Measurements from ENCODE around the gene ELAVL1. TPM values are rescaled to one million over a fixed set of nuclear protein-coding genes. Genes with fewer than 3 reads are reported as not detected.

The ELAVL1 gene
- total and polyA plus RNA-seq, 2 experiments from 2014 or later, result 81.6 to 143 TPM

- H3K4me3 ChIP-seq, result peak within 1 kb of the TSS; percentile 61
- H3K4me1 Mint-ChIP-seq, result peaks cover 4% of the 10 kb centered on the region
- no peaks in the 10 kb centered on the region for H3K9me2 ChIP-seq (ENCODE audit: insufficient read depth)
- H3K79me2 ChIP-seq (replicated peaks; ENCODE audit: insufficient read depth), result no peaks in the 10 kb centered on the region
- peaks cover 14% of the 10 kb centered on the region; the same call in 1 of the 2 replicates for H4K20me1 ChIP-seq (replicated peaks; ENCODE audit: insufficient read depth)
- TF ChIP-seq NANOG (IDR thresholded peaks at IDR 0.05; ENCODE audit: borderline replicate concordance) (no peak), ETS1 (IDR thresholded peaks at IDR 0.05) (no peak), JUNB (IDR thresholded peaks at IDR 0.05; ENCODE audit: unreplicated experiment) (no peak), POLR2AphosphoS5 (IDR thresholded peaks at IDR 0.05; ENCODE audit: low read depth) (peak; percentile 35; the same call in 1 of the 2 replicates), EZH2 (IDR thresholded peaks at IDR 0.05; ENCODE audit: low read depth, unreplicated experiment) (no peak), ZNF331 (CRISPR knock-in tag; IDR thresholded peaks at IDR 0.05; ENCODE audit: low read depth) (no peak)
- no peaks in the 10 kb centered on the region; the same call in 1 of the 2 replicates for H3K36me3 ChIP-seq (ENCODE audit: insufficient read depth)
- peak; percentile 8 for ATAC-seq
- no peaks in the 10 kb centered on the region for H3K27me3 ChIP-seq (ENCODE audit: insufficient read depth)
- H3K9me3 Mint-ChIP-seq, result no peaks in the 10 kb centered on the region
- peak within 1 kb of the TSS; percentile 90 for H3K4me2 ChIP-seq
- peak within 1 kb of the TSS; percentile 56 for H3K27ac Mint-ChIP-seq
- H3K4me1 ChIP-seq (ENCODE audit: insufficient read depth), result peaks cover 4% of the 10 kb centered on the region; the same call in 1 of the 2 replicates
- no peak within 1 kb of the TSS for H3K27ac ChIP-seq (ENCODE audit: low read depth)
- peak within 1 kb of the TSS; percentile 87 for H3K4me3 Mint-ChIP-seq
- peak; percentile 71 for DNase-seq (ENCODE audit: low spot score)
- peaks cover 21% of the 10 kb centered on the region for H3K27me3 Mint-ChIP-seq (ENCODE audit: insufficient read depth, low read depth, poor library complexity)
- no peak within 1 kb of the TSS for H2AFZ ChIP-seq
- H3K36me3 Mint-ChIP-seq (ENCODE audit: low read depth), result peaks cover 33% of the 10 kb centered on the region
- peaks cover 31% of the 10 kb centered on the region for H3F3A ChIP-seq (replicated peaks; ENCODE audit: low read depth)
These were observed 79.3 kb downstream of the ELAVL1 start, which contains the start of gene CTXN1 for GRCh38 chr19:7926021-7926726. CTXN1 (minus strand) TSS chr19:7926135; CDS start chr19:7925538, 597 bp downstream.

- Mint-ChIP-seq H3K9me3 (no peaks in the 10 kb centered on the region), H3K27me3 (ENCODE audit: insufficient read depth, low read depth, poor library complexity) (peaks cover 21% of the 10 kb centered on the region), H3K36me3 (ENCODE audit: low read depth) (peaks cover 25% of the 10 kb centered on the region), H3K27ac (no peak overlapping the region; the same call in 1 of the 2 replicates), H3K4me3 (peak overlapping the region; percentile 87), H3K4me1 (peaks cover 8% of the 10 kb centered on the region)
- peaks cover 4% of the 10 kb centered on the region; the same call in 1 of the 2 replicates for H3K4me1 ChIP-seq (ENCODE audit: insufficient read depth)
- H3K36me3 ChIP-seq (ENCODE audit: insufficient read depth), result no peaks in the 10 kb centered on the region
- H3K27ac ChIP-seq (ENCODE audit: low read depth), result no peak overlapping the region
- H3K4me2 ChIP-seq, result peak overlapping the region; percentile 76; the same call in 1 of the 2 replicates
- ATAC-seq (peak; percentile 45), DNase-seq (ENCODE audit: low spot score) (peak; percentile 89)
- peaks cover 9% of the 10 kb centered on the region; the same call in 1 of the 2 replicates for H4K20me1 ChIP-seq (replicated peaks; ENCODE audit: insufficient read depth)
- H3K27me3 ChIP-seq (ENCODE audit: insufficient read depth), result no peaks in the 10 kb centered on the region
- H3K4me3 ChIP-seq, result peak overlapping the region; percentile 61
- no peak overlapping the region for H2AFZ ChIP-seq
- H3K9me2 ChIP-seq (ENCODE audit: insufficient read depth), result no peaks in the 10 kb centered on the region
- H3K79me2 ChIP-seq (replicated peaks; ENCODE audit: insufficient read depth), result no peaks in the 10 kb centered on the region
- H3F3A ChIP-seq (replicated peaks; ENCODE audit: low read depth), result peaks cover 30% of the 10 kb centered on the region
- no peak for TF ChIP-seq JUNB (IDR thresholded peaks at IDR 0.05; ENCODE audit: unreplicated experiment)
- no peak for TF ChIP-seq ETS1 (IDR thresholded peaks at IDR 0.05)
- no peak for TF ChIP-seq STAT1 (IDR thresholded peaks at IDR 0.05; ENCODE audit: unreplicated experiment)
- TF ChIP-seq NANOG (IDR thresholded peaks at IDR 0.05; ENCODE audit: borderline replicate concordance), result no peak
- 0 out of 2 replicates have a peak, but pooled peaks have one; percentile 27 for TF ChIP-seq POLR2AphosphoS5 (IDR thresholded peaks at IDR 0.05; ENCODE audit: low read depth)
- peak; percentile 74 to 99 for TF ChIP-seq CTCF (conservative IDR thresholded peaks at IDR 0.05; ENCODE audit: low read depth in 2 of 2)
- no peak for TF ChIP-seq REST (IDR thresholded peaks at IDR 0.05; ENCODE audit: unreplicated experiment)
- TF ChIP-seq CREB1 (CRISPR knock-in tag; IDR thresholded peaks at IDR 0.05; ENCODE audit: low read depth), result peak; percentile 51
- TF ChIP-seq EZH2phosphoT487 (IDR thresholded peaks at IDR 0.05; ENCODE audit: unreplicated experiment), result no peak
These were observed 80.1 kb downstream of the ELAVL1 start for GRCh38 chr19:7925171-7925851.
